ENCODE data around the gene ZNF783. TPM values are rescaled to one million over a fixed set of nuclear protein-coding genes. Genes with fewer than 3 reads are reported as not detected.

ZNF783 gene
- total and polyA plus RNA-seq, 2 of the 8 experiments (the other 6 are each of a cell fraction or from before 2014, with no cell fraction given) = 7.3 to 8.2 TPM

- TF ChIP-seq, protein P1, sequence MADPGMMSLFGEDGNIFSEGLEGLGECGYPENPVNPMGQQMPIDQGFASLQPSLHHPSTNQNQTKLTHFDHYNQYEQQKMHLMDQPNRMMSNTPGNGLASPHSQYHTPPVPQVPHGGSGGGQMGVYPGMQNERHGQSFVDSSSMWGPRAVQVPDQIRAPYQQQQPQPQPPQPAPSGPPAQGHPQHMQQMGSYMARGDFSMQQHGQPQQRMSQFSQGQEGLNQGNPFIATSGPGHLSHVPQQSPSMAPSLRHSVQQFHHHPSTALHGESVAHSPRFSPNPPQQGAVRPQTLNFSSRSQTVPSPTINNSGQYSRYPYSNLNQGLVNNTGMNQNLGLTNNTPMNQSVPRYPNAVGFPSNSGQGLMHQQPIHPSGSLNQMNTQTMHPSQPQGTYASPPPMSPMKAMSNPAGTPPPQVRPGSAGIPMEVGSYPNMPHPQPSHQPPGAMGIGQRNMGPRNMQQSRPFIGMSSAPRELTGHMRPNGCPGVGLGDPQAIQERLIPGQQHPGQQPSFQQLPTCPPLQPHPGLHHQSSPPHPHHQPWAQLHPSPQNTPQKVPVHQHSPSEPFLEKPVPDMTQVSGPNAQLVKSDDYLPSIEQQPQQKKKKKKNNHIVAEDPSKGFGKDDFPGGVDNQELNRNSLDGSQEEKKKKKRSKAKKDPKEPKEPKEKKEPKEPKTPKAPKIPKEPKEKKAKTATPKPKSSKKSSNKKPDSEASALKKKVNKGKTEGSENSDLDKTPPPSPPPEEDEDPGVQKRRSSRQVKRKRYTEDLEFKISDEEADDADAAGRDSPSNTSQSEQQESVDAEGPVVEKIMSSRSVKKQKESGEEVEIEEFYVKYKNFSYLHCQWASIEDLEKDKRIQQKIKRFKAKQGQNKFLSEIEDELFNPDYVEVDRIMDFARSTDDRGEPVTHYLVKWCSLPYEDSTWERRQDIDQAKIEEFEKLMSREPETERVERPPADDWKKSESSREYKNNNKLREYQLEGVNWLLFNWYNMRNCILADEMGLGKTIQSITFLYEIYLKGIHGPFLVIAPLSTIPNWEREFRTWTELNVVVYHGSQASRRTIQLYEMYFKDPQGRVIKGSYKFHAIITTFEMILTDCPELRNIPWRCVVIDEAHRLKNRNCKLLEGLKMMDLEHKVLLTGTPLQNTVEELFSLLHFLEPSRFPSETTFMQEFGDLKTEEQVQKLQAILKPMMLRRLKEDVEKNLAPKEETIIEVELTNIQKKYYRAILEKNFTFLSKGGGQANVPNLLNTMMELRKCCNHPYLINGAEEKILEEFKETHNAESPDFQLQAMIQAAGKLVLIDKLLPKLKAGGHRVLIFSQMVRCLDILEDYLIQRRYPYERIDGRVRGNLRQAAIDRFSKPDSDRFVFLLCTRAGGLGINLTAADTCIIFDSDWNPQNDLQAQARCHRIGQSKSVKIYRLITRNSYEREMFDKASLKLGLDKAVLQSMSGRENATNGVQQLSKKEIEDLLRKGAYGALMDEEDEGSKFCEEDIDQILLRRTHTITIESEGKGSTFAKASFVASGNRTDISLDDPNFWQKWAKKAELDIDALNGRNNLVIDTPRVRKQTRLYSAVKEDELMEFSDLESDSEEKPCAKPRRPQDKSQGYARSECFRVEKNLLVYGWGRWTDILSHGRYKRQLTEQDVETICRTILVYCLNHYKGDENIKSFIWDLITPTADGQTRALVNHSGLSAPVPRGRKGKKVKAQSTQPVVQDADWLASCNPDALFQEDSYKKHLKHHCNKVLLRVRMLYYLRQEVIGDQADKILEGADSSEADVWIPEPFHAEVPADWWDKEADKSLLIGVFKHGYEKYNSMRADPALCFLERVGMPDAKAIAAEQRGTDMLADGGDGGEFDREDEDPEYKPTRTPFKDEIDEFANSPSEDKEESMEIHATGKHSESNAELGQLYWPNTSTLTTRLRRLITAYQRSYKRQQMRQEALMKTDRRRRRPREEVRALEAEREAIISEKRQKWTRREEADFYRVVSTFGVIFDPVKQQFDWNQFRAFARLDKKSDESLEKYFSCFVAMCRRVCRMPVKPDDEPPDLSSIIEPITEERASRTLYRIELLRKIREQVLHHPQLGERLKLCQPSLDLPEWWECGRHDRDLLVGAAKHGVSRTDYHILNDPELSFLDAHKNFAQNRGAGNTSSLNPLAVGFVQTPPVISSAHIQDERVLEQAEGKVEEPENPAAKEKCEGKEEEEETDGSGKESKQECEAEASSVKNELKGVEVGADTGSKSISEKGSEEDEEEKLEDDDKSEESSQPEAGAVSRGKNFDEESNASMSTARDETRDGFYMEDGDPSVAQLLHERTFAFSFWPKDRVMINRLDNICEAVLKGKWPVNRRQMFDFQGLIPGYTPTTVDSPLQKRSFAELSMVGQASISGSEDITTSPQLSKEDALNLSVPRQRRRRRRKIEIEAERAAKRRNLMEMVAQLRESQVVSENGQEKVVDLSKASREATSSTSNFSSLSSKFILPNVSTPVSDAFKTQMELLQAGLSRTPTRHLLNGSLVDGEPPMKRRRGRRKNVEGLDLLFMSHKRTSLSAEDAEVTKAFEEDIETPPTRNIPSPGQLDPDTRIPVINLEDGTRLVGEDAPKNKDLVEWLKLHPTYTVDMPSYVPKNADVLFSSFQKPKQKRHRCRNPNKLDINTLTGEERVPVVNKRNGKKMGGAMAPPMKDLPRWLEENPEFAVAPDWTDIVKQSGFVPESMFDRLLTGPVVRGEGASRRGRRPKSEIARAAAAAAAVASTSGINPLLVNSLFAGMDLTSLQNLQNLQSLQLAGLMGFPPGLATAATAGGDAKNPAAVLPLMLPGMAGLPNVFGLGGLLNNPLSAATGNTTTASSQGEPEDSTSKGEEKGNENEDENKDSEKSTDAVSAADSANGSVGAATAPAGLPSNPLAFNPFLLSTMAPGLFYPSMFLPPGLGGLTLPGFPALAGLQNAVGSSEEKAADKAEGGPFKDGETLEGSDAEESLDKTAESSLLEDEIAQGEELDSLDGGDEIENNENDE (IDR thresholded peaks at IDR 0.05; ENCODE audit: insufficient replicate concordance, low read length) = no peak
- TF ChIP-seq RAD21 (IDR thresholded peaks at IDR 0.05 in 1 of 2, conservative IDR thresholded peaks at IDR 0.05 in 1 of 2; ENCODE audit: low read depth in 2 of 2, low read length in 2 of 2) (peak; percentile 50 to 73), HDAC6 (IDR thresholded peaks at IDR 0.05; ENCODE audit: low read depth, low read length) (no peak), EGR1 (IDR thresholded peaks at IDR 0.05; ENCODE audit: borderline replicate concordance, low read depth, low read length) (peak; percentile 18; the same call in 1 of the 2 replicates), SIRT6 (IDR thresholded peaks at IDR 0.05; ENCODE audit: low read length) (no peak), FOSL1 (IDR thresholded peaks at IDR 0.05; ENCODE audit: insufficient read depth, low read depth, low read length) (no peak), ASH2L (IDR thresholded peaks at IDR 0.05; ENCODE audit: low read length) (peak; percentile 42), TCF12 (IDR thresholded peaks at IDR 0.05; ENCODE audit: low read depth, low read length) (no peak), KDM1A (IDR thresholded peaks at IDR 0.05; ENCODE audit: borderline replicate concordance, low read length) (no peak), BACH1 (IDR thresholded peaks at IDR 0.05; ENCODE audit: low read length) (peak; percentile 79)
Measured at GRCh38 chr7:149261829-149262617, at the start of gene ZNF783 (continued).

All from H1 (cell line).